Measurements from ENCODE around the gene HECTD4. TPM values are rescaled to one million over a fixed set of nuclear protein-coding genes. Genes with fewer than 3 reads are reported as not detected.
"Not testable (repeated sequence)": the region's sequence is repeated elsewhere in the genome, so short reads cannot be mapped to it uniquely, and the experiment has no call there.

Gene HECTD4
- total RNA-seq, 2 experiments from 2014 or later = 37.5 to 39.4 TPM

DNA sequence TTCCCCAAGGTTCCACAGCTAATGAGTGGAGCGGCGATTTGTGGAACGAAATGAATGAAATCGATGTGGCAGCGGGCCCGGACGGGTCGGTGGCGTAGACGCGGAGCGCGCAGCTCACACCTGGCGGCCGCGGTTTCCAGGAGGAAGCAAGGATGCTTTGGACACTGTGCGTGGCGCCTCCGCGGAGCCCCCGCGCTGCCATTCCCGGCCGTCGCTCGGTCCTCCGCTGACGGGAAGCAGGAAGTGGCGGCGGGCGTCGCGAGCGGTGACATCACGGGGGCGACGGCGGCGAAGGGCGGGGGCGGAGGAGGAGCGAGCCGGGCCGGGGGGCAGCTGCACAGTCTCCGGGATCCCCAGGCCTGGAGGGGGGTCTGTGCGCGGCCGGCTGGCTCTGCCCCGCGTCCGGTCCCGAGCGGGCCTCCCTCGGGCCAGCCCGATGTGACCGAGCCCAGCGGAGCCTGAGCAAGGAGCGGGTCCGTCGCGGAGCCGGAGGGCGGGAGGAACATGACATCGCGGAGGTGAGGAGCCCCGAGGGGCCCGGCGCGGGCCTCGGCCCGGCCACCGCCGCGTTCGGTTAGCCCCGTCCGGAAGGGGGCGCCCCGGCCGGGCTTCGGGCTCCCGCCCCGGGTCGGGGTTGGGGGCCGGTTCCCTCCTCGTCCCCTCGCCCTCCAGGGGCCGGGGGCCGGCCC is 36.5 kb upstream of the HECTD4 start, which contains the start of gene PTPN11:
TSS of gene PTPN11 (plus strand) at position 340 of the 689 bp plus-strand sequence. CDS start at position 505, 165 bp downstream.
- Mint-ChIP-seq H3K27ac (peak within 1 kb of the TSS; percentile 89), H3K36me3 (ENCODE audit: low read depth) (peaks cover 17% of the 10 kb centered on the region), H3K4me1 (peaks cover 41% of the 10 kb centered on the region), H3K27me3 (peaks cover 2% of the 10 kb centered on the region), H3K9me3 (no peaks in the 10 kb centered on the region), H3K4me3 (peak within 1 kb of the TSS; percentile 86)
- ChIA-PET POLR2A (interaction anchor here (0.6 to 2.5 kb wide), 12 partner anchors 8 to 734 kb away, joined by 3 to 10 read pairs (median 4); partner anchors contain the start of genes ERP29, OAS2 and TMEM116), CTCF (interaction anchor here (0.8 kb wide), 1 partner anchor 16 kb away, joined by 3 read pairs; no protein-coding TSS in a partner anchor)
- DNase-seq = peak; percentile 90

- no peaks in the 10 kb centered on the region for H3K9me3 Mint-ChIP-seq
- peak overlapping the region; percentile 82 for H3K4me3 Mint-ChIP-seq
- H3K4me1 Mint-ChIP-seq = peaks cover 41% of the 10 kb centered on the region
- ChIA-PET CTCF (interaction anchor here (0.8 kb wide), 1 partner anchor 17 kb away, joined by 3 read pairs; no protein-coding TSS in a partner anchor), POLR2A (interaction anchor here (0.7 to 2.5 kb wide), 10 partner anchors 8 to 733 kb away, joined by 3 to 10 read pairs (median 4); partner anchors contain the start of genes ERP29, OAS2 and TMEM116)
- no peak for DNase-seq
- peak overlapping the region; percentile 89 for H3K27ac Mint-ChIP-seq
- H3K36me3 Mint-ChIP-seq (ENCODE audit: low read depth) = peaks cover 17% of the 10 kb centered on the region
- peaks cover 2% of the 10 kb centered on the region for H3K27me3 Mint-ChIP-seq
These were observed 36.0 kb upstream of the HECTD4 start for GRCh38 chr12:112418273-112418607.

GRCh38 chr12:112415457-112415856 is 33.2 kb upstream of the HECTD4 start:
- POLR2A ChIA-PET = not testable (repeated sequence)

DNA sequence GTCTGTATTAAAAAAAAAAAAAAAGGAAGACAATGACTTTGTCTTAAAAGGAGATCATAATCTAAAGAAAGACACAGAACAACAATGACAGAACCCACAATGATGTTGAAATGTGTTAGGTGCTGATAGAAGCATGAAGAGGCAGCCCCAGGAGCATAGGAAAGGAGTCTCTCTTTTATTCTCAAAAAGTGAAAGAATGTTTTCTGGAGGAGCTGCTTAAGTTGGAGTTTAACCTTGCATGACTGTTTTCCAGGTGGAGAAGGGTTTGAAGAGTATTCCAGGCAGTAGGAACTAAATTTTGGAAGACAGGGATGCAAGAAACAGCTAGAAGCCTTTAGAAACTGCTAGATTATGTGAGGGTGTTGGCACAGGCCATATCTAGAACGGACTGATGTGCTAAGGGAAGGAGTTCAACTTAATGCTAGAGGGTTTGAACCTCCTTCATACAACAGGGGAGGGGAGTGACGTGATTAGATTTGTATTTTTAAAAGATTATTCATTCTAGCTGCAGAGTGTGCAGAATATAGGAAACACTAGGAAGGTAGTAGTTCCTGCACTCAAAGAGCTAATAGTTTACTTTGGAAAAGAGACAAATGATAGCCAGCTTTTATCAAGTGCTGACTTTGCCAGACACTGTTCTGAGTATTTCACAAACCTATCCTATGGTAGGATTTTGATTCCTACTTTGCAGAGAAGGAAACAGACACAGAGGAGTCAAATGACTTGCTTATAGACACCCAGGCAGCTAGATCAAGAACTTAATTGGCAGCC is 31.8 kb upstream of the HECTD4 start:
- ChIA-PET POLR2A (interaction anchor here (0.9 kb wide), 1 partner anchor 401 kb away, joined by 3 read pairs; the partner anchor contains the start of gene TMEM116), CTCF (interaction anchor here (0.7 kb wide), 1 partner anchor 469 kb away, joined by 7 read pairs; no protein-coding TSS in a partner anchor)
- Mint-ChIP-seq H3K36me3 (ENCODE audit: low read depth) (peaks cover 9% of the 10 kb centered on the region), H3K27ac (no peak overlapping the region), H3K9me3 (no peaks in the 10 kb centered on the region), H3K4me3 (no peak overlapping the region), H3K4me1 (peaks cover 19% of the 10 kb centered on the region), H3K27me3 (peaks cover 2% of the 10 kb centered on the region)
- no peak for DNase-seq

More at GRCh38 chr12:112415457-112415856, 33.2 kb upstream of the HECTD4 start:
- not testable (repeated sequence) for H3K27me3 Mint-ChIP-seq; H3K27ac Mint-ChIP-seq; H3K9me3 Mint-ChIP-seq; H3K36me3 Mint-ChIP-seq (ENCODE audit: low read depth); DNase-seq; H3K4me3 Mint-ChIP-seq
- CTCF ChIA-PET = interaction anchor here (0.6 to 0.7 kb wide), 2 partner anchors 10 to 827 kb away, joined by 3 to 4 read pairs; no protein-coding TSS in a partner anchor
- H3K4me1 Mint-ChIP-seq = peaks cover 25% of the 10 kb centered on the region

GRCh38 chr12:112409906-112410244 is 27.6 kb upstream of the HECTD4 start:
- CTCF ChIA-PET = interaction anchor here (1.6 kb wide), 1 partner anchor 212 kb away, joined by 11 read pairs; no protein-coding TSS in a partner anchor
- peak overlapping the region; percentile 98 for H3K4me3 Mint-ChIP-seq
- H3K4me1 Mint-ChIP-seq = peaks cover 40% of the 10 kb centered on the region
- no peak overlapping the region for H3K27ac Mint-ChIP-seq
- POLR2A ChIA-PET = interaction anchor here (0.7 to 1.5 kb wide), 2 partner anchors 9 to 700 kb away, joined by 3 to 10 read pairs; partner anchors contain the start of gene PTPN11
- H3K9me3 Mint-ChIP-seq = no peaks in the 10 kb centered on the region
- no peak for DNase-seq
- H3K27me3 Mint-ChIP-seq = peaks cover under 1% of the 10 kb centered on the region
- peaks cover 45% of the 10 kb centered on the region for H3K36me3 Mint-ChIP-seq (ENCODE audit: low read depth)

GRCh38 chr12:112409064-112409905 is 27.1 kb upstream of the HECTD4 start, which contains the start of gene RPL6:
Gene RPL6, minus strand, starts transcription at chr12:112409605. Its CDS starts 949 bp downstream, at chr12:112408656.
- CTCF ChIA-PET = no interaction called here
- Mint-ChIP-seq H3K36me3 (ENCODE audit: low read depth) (peaks cover 51% of the 10 kb centered on the region), H3K27me3 (no peaks in the 10 kb centered on the region), H3K27ac (peak within 1 kb of the TSS; percentile 98), H3K4me1 (peaks cover 44% of the 10 kb centered on the region), H3K4me3 (peak within 1 kb of the TSS; percentile 98), H3K9me3 (no peaks in the 10 kb centered on the region)
- POLR2A ChIA-PET = interaction anchor here (1.5 kb wide), 1 partner anchor 9 kb away, joined by 10 read pairs; the partner anchor contains the start of gene PTPN11
- peak; percentile 82 for DNase-seq

- ChIA-PET POLR2A (no interaction called here), CTCF (no interaction called here)
- Mint-ChIP-seq H3K27ac (peak overlapping the region; percentile 98), H3K4me1 (peaks cover 44% of the 10 kb centered on the region), H3K27me3 (no peaks in the 10 kb centered on the region), H3K4me3 (peak overlapping the region; percentile 98), H3K36me3 (ENCODE audit: low read depth) (peaks cover 53% of the 10 kb centered on the region), H3K9me3 (no peaks in the 10 kb centered on the region)
- peak; percentile 30 for DNase-seq
These were observed 26.4 kb upstream of the HECTD4 start for GRCh38 chr12:112408621-112409020.

DNA sequence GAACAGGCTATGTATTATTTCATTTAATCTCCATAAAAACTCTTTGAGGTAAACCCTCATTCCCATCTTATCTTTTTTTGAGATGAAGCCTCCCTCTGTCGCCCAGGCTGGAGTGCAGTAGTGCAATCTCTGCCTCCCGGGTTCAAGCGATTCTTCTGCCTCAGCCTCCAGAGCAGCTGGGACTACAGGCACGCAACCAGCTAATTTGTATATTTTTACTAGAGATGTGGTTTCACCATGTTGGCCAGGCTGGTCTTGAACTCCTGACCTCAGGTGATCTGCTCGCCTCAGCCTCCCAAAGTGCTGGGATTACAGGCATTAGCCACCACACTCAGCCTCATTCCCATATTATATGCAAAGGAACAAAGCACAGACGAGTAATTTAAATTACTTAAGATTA is 25.5 kb upstream of the HECTD4 start:
- POLR2A ChIA-PET, DNase-seq, H3K9me3 Mint-ChIP-seq, H3K27me3 Mint-ChIP-seq: not testable (repeated sequence)
- CTCF ChIA-PET = interaction anchor here (1.9 kb wide), 1 partner anchor 210 kb away, joined by 5 read pairs; no protein-coding TSS in a partner anchor
- Mint-ChIP-seq H3K27ac (peak overlapping the region; percentile 69), H3K4me1 (peaks cover 44% of the 10 kb centered on the region), H3K36me3 (ENCODE audit: low read depth) (peaks cover 55% of the 10 kb centered on the region), H3K4me3 (peak overlapping the region; percentile 98)

- H3K36me3 Mint-ChIP-seq (ENCODE audit: low read depth) = peaks cover 55% of the 10 kb centered on the region
These were observed 24.6 kb upstream of the HECTD4 start for GRCh38 chr12:112406519-112407488.

DNA sequence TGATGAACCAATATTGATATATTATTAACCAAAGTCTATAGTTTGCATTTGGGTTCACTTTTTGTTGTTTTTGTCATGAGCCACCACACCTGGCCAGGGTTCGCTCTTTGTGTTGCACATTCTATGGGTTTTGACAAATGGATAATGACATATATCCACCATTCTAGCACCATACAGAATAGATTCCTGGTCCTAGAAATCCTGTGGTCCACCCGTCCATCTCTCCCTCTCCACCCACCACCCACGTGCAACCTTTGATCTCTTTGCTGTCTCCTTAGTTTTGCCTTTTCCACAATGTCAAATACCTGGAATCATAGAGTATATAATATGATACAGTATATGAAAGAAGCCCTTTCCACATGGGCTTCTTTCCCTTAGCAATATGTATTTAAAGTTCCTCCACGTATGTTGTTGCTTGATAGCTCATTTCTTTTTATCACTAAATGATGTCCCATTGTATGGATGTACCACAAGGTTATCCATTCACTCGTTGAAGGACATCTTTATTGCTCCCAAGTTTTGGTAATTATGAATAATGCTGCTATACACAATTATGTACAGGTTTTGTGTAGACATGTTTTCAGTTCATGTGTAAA is 19.8 kb upstream of the HECTD4 start:
- Mint-ChIP-seq H3K4me1 (peaks cover 18% of the 10 kb centered on the region), H3K27me3 (no peaks in the 10 kb centered on the region), H3K4me3 (no peak overlapping the region), H3K27ac (no peak overlapping the region), H3K9me3 (no peaks in the 10 kb centered on the region), H3K36me3 (ENCODE audit: low read depth) (peaks cover 31% of the 10 kb centered on the region)
- DNase-seq = no peak
- ChIA-PET CTCF (interaction anchor here (0.7 to 1.9 kb wide), 3 partner anchors 15 to 123 kb away, joined by 3 to 10 read pairs (median 3); no protein-coding TSS in a partner anchor), POLR2A (interaction anchor here (1.2 kb wide), 1 partner anchor 560 kb away, joined by 3 read pairs; the partner anchor contains the start of gene MAPKAPK5)

More at GRCh38 chr12:112406519-112407488, 24.6 kb upstream of the HECTD4 start:
- Mint-ChIP-seq H3K27ac (no peak overlapping the region), H3K4me1 (peaks cover 44% of the 10 kb centered on the region), H3K9me3 (no peaks in the 10 kb centered on the region), H3K4me3 (peak overlapping the region; percentile 98), H3K27me3 (no peaks in the 10 kb centered on the region)
- DNase-seq = no peak
- ChIA-PET POLR2A (interaction anchor here (1.0 to 1.6 kb wide), 2 partner anchors 11 to 281 kb away, joined by 4 to 6 read pairs; partner anchors contain the start of genes PTPN11 and TRAFD1), CTCF (interaction anchor here (1.3 to 1.9 kb wide), 2 partner anchors 27 to 209 kb away, joined by 3 to 5 read pairs; no protein-coding TSS in a partner anchor)

DNA sequence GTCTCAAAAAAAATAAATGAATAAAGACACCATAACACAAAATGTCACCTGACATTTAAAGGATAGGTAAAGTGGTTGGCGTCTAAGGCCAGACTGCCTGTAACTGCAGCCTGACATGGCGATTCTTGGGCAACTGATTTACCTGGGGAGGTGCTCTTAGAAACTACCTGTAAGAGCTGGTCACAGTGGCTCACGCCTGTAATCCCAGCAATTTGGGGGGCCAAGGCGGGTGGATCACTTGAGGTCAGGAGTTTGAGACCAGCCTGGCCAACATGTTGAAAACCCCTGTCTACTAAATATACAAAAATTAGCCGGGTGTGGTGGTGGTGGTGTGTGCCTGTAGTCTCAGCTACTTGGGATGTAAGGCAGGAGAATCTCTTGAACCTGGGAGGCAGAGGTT is 18.8 kb upstream of the HECTD4 start:
- CTCF ChIA-PET = interaction anchor here (0.7 to 1.9 kb wide), 2 partner anchors 14 to 122 kb away, joined by 3 to 10 read pairs; no protein-coding TSS in a partner anchor
- POLR2A ChIA-PET = interaction anchor here (0.6 kb wide), 1 partner anchor 275 kb away, joined by 3 read pairs; no protein-coding TSS in a partner anchor
- H3K36me3 Mint-ChIP-seq (ENCODE audit: low read depth) = peaks cover 21% of the 10 kb centered on the region
- no peak overlapping the region for H3K27ac Mint-ChIP-seq
- DNase-seq = no peak
- peaks cover 3% of the 10 kb centered on the region for H3K27me3 Mint-ChIP-seq
- H3K4me3 Mint-ChIP-seq = no peak overlapping the region
- H3K9me3 Mint-ChIP-seq = no peaks in the 10 kb centered on the region
- H3K4me1 Mint-ChIP-seq = peaks cover 10% of the 10 kb centered on the region
